Stimulated activated CD8-positive, alpha-beta memory T cell treated with anti-CD3 and anti-CD28 coated beads, Interleukin-12 subunit alpha, Interleukin-12 subunit beta, amount 100 ng/mL, for 4 hours (primary cell): ENCODE measurements around the gene SLC6A5.
A peak's percentile ranks its signal among the peaks of the same experiment; 100 is the strongest.

Experiments
- DNase-seq: peaks from one replicate; pipeline ENCODE4 v3.0.0-alpha.2; 2020; ENCODE audit warnings: low read depth

The SLC6A5 gene

DNA sequence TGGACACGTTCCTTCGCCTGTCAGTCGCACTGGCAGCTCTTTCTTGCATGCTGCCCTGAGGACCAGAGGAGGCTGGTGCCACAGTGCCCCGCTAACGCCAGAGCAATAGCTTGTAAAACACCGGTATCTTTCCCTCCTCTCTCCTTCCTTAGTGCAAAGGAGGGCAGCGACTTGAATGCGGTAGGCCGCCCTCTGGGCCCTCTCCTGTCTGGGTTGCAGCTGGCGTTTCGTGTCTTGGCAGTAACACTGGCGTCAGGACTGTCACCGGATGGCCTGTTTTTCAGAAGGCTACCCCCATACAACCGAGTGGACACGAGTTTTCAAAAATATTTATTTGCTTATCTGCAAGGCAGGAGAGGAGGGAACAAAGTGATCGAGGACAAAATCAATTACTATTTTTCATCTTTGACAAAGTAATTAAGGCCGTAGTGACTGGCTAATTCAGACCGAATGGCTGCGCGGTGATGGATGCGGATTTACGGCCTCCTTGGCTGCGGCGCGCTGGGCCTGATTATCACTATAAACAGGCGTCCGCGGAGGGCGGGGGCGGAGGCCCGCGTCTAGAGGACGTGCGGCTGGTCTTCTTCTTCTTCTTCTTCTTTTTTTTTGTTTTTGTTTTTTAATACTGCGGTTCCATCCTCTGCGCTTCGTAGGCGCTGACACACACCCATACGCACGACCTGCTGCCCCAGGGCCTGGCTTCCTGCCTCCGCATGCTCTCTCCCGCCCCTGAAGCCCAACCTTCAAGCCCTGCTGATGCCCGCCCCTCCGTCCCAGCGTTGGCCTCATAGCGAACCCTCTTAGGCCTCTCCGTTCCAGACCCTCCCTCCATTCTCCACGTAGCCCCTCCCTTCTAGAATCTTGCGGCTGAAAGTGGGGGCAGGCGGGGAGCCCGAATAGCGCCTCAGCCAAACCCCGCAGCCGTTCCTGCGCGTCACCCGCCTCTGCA is 2.9 kb upstream of the SLC6A5 start:
- DNase-seq = no peak

DNA sequence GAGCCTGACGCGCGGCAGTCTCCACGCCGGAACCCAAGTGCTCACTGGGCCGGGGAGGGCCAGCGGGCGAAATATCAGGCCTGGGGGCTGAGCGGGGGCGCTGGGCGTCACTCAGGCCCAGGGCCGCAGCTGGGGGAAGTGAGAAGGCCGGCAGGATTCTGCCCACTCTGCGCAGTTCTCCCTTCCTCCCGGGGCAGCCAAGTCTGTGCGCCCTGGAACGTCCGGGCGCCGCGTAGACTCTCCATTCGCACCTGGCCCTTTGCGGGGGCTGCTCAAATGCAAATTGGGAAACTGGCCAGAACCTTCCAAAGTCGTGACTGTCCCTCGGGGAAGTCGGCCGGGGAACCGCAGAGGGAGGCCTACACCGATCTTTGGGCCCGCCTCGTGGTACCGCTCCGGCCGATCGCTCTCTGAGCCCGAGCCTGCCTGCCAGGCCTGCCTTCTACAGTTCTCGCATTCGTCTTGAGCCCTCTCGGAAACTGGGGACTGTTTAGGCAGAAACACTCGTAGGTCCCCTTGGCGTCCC is 2.2 kb upstream of the SLC6A5 start:
- DNase-seq = no peak

DNA sequence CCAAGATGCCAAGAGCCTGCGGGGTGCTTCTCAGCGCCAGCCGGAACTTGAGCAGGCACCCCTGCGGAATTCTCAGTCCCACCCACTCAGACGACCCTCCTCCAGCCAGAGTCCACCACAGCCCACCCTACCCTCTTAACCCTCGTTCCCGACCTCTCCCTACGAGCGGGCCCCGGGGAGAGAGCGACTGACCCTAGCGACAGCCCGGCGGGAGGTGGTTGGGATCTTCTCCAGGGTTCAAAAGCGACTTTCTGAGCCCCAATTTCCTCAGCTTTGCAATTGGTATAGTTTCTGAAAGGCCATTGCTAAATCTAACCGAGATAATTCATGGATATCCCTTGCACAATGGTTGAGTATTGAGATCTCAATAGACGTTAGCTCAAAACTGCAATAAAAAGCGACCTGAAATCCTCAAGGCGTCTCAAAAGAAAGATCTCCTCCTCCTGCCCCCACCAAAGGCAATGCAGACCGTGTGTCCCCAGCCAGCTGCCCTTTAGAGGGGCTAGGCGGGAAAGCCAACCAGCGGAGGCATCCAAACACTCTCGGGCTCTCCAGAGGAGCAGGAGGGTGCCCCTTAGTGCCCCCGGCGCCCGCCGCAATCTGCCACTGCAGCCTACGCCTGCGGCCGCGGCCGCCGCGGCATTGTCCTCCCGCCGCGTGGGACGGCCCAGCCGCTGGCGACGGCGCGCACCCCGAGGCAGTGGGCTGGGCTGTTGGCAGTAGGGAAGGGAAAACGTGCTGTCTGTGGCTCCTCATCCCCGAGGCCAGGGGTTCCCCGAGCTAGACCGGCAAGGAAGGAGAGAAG is 1.5 kb upstream of the SLC6A5 start:
- no peak for DNase-seq

DNA sequence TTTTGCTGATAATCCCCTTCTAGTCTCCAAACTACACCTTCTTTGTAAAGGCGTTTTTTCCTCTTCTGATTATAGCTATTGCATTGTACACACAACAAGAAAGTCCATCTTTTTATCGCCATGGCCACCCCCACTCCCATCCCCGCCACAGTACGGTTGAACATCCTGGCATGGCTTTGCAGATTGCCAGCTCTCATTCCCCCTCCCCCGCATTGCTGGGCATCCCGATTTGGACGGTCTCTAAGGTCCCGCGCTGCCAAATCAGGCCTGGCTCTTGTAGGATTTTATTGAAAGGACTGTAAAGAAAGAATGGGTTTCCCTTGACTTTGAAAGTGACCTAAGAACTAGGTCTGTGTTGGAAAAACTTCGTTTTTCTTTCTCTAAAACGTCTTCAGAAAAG is 916 bp upstream of the SLC6A5 start:
- no peak for DNase-seq

DNA sequence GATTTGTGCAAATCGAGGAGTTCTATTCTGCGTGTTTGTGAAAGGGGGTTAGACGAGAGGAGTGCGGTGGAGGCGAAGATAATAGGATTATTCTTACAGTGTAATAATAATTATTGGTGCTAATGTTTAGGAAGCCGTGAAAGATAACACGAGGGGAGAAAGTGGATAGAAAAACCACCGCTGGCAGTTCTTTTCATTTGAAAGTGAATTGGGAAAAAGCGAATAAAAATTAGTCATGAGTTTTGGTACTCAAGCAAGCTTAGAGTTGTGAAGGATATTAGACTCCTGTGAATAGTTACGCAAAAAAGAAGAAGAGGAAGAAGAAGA is 575 bp downstream of the SLC6A5 start:
- no peak for DNase-seq

DNA sequence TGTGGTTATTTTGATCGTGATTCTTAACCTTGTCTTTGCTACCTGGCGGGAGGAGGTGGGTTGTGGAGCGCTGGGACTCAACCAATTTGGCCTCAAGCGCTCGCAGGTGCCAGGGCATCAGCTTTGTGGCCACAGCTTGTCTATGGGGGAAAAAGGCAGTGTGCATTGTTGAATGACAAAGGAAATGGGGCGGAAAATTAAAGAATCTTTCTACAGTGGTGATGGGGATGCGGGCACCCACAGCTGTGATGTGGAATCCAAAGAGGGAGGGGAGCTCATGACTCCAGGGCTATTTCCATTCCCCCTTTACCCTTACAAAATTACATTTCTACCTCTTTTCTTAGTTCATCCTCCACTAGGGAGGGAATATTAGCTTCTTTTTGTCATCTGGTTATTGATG is 1.1 kb downstream of the SLC6A5 start:
- no peak for DNase-seq

DNA sequence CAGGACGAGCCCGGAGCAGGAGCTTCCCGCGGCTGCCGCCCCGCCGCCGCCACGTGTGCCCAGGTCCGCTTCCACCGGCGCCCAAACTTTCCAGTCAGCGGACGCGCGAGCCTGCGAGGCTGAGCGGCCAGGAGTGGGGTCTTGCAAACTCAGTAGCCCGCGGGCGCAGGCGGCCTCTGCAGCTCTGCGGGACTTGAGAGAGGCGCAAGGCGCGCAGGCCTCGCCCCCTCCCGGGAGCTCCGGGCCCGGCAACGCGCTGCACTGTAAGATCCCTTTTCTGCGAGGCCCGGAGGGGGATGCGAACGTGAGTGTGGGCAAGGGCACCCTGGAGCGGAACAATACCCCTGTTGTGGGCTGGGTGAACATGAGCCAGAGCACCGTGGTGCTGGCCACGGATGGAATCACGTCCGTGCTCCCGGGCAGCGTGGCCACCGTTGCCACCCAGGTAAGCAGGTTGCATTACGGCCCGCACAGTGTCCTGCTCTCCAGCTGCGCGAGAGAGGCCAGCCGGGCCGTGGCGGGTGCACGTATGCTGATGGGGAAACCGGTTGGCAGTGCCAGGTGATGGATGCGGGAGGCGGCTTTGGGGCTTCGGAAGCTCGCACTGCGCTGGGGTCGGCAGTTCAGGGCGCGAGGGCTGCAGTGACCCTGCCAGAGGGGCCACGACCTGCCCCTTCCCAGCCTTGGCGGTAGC is 2.0 kb downstream of the SLC6A5 start:
- DNase-seq = no peak

DNA sequence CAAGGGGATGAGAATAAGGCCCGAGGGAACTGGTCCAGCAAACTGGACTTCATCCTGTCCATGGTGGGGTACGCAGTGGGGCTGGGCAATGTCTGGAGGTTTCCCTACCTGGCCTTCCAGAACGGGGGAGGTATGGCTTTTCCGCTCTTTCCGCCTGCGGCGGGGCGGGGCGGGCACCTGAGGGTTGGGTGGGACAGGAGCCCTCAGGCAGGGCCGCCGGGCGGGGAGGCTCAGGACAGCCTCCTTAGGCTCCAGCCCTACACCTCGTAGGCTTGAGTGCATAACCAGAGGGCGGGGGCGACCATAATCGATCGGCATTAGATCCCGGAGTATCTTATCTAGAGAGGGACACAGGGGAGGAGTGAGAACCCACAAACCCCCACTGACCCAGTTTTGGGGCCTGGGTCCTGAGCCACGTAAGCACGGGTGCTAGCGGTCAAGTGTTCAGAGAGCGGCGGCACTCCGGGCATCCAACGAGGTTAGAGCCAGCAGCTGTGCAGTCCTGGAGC is 4.9 kb downstream of the SLC6A5 start:
- DNase-seq = no peak

DNA sequence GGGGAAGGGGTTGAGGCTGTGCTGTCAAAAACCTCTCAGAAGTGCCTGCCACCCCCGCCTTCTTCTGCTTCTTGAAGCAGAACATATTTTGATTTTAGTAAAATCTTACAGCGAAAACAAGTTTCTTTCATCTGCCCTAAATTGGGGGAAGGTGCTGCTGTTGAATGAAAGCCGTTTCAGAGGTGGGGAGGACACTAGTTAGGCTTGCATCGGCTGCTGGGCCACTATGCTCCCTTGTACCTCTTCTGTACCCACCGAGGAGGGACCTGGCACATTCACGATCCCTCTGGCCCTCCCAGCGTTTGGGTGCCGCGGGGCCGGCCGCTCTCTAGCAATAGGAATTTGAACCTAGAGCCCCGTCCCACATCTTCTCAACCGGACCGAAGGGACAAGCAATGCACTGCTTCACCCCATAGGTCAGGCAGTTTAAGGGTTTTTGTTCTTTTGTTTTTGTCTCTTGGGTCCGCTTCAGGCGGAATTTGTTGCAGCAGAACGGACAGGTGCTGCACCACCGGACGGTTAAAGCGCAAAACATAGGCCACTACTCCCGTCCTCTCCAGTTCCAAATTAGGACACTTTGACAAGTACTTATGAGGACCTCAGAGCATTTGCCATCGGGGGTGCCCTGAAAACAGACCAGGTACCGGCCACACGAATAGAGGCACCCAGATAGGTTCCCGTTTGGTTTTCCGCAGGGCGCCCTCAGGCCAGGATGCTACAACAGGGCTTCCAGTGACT is 5.6 kb downstream of the SLC6A5 start:
- no peak for DNase-seq

DNA sequence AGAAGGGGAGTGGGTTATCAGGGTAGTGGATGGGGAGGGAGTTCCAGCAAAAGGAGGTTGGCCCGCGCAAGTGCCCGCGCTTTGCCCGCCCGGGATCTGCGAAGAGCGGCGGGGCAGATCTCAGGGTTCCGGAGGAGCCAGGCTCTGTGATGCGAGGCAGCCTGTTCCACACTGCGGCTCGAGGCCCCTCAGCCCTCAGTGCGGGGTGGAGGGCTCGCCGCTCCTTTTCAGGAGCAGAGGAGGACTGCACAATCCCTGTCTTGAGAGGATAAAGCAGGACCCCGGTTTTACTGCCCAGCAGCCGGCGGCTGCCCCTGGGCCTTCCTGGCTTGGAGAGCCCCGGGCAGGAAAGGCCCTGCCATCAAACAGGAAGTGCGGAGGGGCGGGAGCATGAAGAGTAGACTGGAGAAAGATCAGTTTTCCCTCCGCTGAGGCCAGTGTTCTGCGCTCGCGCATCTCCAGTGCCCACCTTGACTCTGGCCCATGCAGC is 6.2 kb downstream of the SLC6A5 start:
- no peak for DNase-seq

DNA sequence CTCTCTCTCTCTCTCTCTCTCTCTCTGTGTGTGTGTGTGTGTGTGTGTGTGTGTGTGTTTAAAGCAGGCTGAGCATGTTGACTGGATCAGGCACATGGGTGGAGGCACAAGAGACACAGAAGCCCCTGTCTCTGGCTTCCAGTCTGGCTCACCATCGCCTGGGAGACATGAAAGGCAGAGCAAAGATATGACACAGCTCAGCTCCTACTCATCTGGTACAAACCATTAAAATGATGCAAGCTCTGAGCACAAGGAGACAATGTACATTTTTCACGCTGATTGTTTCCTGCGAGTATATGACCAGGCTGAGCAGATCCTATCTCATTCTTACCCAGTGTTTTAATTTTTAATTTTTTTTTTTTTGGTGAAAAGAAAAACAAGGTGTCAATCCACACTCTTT is 9.5 kb downstream of the SLC6A5 start:
- DNase-seq = no peak

DNA sequence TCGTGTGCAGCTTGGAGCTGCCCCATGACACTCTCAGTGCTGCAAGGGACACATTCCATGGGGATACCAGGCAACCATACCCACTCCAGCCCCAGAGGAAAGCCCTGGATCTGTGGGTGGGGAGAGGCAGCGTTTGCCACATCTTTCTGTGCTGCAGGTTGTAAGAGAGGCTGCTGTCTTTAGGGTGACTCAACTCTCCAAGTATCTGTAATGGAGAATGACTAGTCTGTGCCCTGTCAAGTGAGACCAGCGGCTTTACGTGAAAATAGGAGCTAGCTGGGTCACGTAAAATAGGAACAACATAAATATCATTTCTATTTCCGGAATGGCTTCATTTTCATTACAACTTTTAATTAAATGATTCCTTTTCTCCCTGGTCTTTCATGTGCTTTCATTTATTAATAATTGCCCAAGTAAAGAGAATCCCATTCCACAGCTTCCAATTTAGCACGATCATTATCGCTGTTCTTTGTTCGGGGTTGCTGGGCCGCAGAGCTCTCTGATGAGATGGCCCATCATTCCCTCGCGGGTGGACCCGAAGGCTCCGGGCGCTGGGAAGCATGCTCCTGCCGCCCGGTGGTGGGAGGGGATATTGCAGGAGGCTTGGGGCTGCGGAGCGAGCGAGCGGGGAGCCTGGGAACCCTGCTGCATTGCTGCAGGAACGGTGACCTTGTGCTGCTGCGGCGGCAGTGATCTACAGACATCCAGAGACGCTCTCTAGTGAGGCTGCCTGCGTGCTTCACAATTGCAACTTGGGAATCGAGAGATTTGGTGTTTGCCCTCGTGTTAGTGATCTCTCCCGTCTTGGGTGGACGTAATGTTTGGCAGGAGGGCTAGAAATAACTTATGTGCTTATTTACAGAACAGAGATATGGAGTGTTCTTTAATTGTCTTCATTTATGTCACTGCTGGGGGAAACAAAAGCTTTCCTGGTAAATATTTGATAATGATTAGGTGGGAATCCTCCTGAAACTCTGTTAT is 10.6 kb downstream of the SLC6A5 start:
- peak; percentile 6 for DNase-seq

DNA sequence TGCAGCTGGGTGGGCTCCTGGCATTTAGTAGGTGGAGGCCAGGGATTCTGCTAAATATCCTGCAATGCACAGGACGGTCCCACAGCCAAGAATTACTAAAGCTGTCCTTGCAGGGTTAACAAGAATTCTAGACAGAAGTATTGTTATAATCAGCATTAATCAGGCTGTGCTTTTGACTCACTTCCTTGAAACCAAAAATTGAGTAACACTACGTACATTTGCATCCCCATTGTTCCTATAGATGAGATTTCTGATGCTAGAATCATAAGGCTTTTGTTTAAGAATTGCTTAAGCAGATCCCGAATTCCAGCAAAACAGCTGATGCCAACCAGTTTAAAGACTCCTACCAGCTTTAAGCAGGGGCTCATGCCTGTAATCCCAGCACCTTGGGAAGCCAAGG is 11.4 kb downstream of the SLC6A5 start:
- DNase-seq = no peak

DNA sequence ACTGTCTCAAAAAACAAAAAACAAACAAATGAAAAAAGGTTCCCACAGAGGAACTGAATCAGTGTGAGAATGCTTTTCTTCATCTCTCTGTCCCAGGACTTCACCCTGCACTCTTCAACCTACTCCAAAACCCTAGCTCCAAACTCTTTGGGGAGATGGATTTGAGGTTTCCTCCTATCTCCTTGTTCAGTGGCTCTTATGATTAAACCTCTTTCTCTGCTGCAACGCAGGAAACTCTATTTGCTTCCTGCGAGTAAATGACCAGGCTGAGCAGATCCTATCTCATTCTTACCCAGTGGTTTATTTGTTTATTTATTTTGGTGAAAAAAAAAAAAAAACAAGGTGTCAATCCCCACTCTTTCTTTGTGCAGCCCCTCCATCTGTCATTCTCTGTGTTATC is 12.0 kb downstream of the SLC6A5 start:
- DNase-seq = no peak

DNA sequence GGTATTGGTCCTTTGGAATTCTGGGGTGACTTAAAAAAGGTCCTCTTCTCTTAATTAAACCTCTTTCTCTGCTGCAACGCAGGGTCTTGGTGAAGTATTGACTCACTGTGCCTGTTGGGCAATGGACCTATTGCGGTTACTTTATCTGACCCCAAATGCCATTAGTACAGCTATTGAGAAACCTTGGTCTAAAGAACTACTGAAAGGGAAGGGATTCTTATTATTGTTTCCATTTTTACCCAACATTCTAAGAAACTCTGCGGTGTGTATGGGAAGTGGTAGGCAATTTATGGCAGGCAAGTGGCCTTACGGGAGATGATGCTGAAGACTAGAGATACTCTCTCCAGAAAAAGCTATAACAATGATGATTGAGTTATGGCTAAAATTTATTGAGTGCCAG is 12.5 kb downstream of the SLC6A5 start:
- DNase-seq = no peak

DNA sequence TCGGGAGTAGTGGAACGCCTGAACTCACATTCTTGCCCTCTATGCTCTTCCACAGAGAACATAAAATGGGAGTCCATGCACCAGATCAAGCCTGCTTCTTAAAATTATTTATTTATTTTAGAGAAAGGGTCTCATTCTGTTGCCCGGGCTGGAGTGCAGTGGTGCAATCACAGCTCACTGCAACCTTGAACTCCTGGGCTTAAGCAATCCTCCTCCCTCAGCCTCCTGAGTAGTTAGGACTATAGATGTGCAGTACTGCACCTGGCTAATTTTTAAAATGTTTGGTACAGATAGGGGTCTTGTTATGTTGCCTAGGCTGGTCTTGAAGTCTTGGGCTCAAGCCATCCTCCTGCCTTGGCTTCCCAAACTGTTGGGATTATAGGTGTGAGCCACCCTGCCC is 13.0 kb downstream of the SLC6A5 start:
- no peak for DNase-seq

DNA sequence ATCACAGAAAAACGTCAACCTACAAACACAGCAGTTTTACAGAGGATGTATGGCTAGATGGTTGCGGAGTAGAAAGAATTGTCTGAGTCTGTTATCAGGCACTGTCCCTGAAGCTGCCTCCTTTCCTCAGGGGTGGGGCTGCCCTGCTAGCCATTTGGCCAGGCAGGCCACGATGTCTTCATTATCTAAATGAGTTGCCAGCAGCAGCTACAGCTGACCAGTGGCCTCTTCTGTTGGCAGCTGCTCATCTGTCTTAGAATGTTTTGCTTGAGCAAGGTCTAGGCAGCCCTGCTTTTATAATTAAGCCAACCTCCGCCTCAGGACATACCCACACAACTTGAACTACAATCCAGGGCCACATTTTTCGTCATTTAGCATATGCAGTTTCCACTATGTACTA is 17.5 kb downstream of the SLC6A5 start:
- DNase-seq = no peak

DNA sequence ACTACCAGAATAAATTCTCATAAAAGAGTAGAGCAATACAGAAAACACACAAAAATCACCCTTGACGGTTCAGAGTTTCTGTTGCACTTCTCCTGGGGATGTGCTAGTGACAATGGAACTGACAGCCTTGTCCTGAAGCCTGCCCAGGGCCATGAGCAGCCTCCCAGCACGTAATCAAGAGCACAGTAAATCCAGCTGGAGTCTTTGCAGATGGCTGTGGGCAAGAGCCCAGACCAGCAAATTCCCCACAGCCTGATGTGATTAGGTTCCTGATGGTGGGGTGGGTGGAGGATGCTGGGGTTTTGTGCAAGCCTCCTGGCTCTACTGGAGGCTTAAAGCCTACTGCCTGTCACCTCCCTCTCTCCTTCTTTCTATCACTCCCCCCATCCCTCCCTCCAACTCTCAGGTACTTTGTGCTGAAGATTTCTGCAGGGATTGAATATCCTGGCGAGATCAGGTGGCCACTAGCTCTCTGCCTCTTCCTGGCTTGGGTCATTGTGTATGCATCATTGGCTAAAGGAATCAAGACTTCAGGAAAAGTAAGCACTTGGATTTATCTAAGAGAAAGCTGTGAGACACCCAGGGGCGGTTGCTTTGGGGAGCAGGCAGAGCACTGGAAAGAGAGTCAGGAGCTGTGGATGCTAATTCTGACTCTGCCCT is 18.1 kb downstream of the SLC6A5 start:
- no peak for DNase-seq

DNA sequence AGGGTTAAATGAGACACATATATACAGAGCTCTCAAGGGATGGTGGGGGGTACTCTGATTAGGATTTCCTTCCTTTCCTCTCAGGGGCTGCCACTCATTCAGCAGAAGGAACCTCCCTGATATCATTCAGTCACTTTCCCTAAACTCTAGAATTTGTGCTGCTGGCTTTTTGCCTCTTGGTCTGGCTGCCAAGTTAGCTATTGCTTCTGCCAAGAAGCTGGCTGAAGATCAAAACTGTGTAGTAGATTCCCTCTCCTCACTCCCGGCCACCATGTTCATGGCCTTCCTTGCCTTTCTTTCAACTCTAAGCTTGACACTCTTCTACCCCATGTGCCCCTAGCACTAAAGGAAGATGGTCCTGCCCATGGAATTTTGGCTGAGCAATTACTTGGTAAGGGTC is 18.7 kb downstream of the SLC6A5 start:
- no peak for DNase-seq

DNA sequence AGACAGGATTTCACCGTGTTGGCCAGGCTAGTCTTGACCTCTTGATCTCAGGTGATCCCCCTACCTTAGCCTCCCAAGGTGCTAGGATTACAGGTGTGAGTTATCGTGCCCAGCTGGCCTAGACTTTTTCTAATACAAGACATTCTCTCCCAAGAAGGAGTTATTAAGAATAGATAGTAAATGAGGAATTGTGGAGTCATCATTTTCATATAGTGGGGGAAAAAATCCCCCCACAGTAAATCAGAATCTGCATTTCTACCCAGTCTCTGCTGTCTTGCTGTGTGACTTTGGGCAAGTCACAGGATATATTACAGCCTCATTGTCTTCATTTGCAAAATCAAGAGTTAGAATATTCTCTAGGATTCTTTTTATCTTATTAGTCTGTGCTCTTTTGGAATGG is 21.6 kb downstream of the SLC6A5 start:
- no peak for DNase-seq
